Prostate gland (tissue), 2 donors: ENCODE measurements around the gene NDOR1. TPM values are rescaled to one million over a fixed set of nuclear protein-coding genes. Genes with fewer than 3 reads are reported as not detected.

Experiments
- DNase-seq: peaks from one replicate; pipeline ENCODE4 v3.0.0-alpha.2; 2019; ENCODE audit warnings: low spot score
- H3K27ac ChIP-seq, 2 donors: fragments of 200-600 bp; sonication (generic); 2 replicates each; pipeline ENCODE4 v1.5.1; 2017 to 2019
- H3K27me3 ChIP-seq: fragments of 200-600 bp; sonication (generic); replicated peaks from 2 replicates; pipeline ENCODE4 v1.5.1; 2019; ENCODE audit not compliant: insufficient read depth
- H3K36me3 ChIP-seq, 2 donors: fragments of 200-600 bp; sonication (generic); 1 replicate in 1 of 2; 2 replicates in 1 of 2; pipeline versions ENCODE4 v1.5.1 to v1.8.1; 2017 to 2019
- H3K4me1 ChIP-seq: fragments of 200-600 bp; sonication (generic); replicated peaks from 2 replicates; pipeline ENCODE4 v1.5.1; 2019
- H3K4me3 ChIP-seq, 2 donors: fragments of 200-600 bp; sonication (generic); 2 replicates each; pipeline ENCODE4 v1.5.1; 2017 to 2019
- H3K9me3 ChIP-seq: fragments of 200-600 bp; sonication (generic); 2 replicates; pipeline ENCODE4 v1.5.1; 2017
- POLR2A ChIP-seq: fragments of 450-650 bp; IDR thresholded peaks from one replicate; pipeline ENCODE4 v1.6.1; 2016; ENCODE audit warnings: antibody characterized with exemption, mild to moderate bottlenecking
- POLR2AphosphoS5 ChIP-seq: sonication (generic); formaldehyde crosslinking; IDR thresholded peaks from one replicate; pipeline ENCODE4 v1.6.1; 2017; ENCODE audit warnings: antibody characterized with exemption
- WGBS: methylation state at CpG from one replicate; pipeline ENCODE4 v1.1.5; 2018; 5-methylcytosine and 5-hydroxymethylcytosine counted together
- intact Hi-C: fragments of 100-400 bp; cut with DNase I; formaldehyde crosslinking; loops from one replicate; pipeline ENCODE4 v1.14.2; 2022
- total RNA-seq, 2 donors: library from RNA; depleted of rRNA; stranded (reverse); fragments of >200 nt; gene quantifications; one replicate each; pipeline ENCODE4 v1.1.0, GENCODE V29; 2016
- TF ChIP-seq, protein P1 (sequence below), 4 experiments: fragments of 200-600 bp in 2 of 4; fragments of 450-650 bp in 2 of 4; sonication (generic) in 2 of 4; IDR thresholded peaks; 1 replicate in 3 of 4; 2 replicates in 1 of 4; pipeline ENCODE4 v1.5.1; 2016 to 2019; ENCODE audit warnings: antibody characterized with exemption in 4 of 4, mild to moderate bottlenecking in 2 of 4, moderate library complexity in 2 of 4

The NDOR1 gene
- total RNA-seq, 2 donors from 2014 or later, result 18.5 to 31.9 TPM

DNA sequence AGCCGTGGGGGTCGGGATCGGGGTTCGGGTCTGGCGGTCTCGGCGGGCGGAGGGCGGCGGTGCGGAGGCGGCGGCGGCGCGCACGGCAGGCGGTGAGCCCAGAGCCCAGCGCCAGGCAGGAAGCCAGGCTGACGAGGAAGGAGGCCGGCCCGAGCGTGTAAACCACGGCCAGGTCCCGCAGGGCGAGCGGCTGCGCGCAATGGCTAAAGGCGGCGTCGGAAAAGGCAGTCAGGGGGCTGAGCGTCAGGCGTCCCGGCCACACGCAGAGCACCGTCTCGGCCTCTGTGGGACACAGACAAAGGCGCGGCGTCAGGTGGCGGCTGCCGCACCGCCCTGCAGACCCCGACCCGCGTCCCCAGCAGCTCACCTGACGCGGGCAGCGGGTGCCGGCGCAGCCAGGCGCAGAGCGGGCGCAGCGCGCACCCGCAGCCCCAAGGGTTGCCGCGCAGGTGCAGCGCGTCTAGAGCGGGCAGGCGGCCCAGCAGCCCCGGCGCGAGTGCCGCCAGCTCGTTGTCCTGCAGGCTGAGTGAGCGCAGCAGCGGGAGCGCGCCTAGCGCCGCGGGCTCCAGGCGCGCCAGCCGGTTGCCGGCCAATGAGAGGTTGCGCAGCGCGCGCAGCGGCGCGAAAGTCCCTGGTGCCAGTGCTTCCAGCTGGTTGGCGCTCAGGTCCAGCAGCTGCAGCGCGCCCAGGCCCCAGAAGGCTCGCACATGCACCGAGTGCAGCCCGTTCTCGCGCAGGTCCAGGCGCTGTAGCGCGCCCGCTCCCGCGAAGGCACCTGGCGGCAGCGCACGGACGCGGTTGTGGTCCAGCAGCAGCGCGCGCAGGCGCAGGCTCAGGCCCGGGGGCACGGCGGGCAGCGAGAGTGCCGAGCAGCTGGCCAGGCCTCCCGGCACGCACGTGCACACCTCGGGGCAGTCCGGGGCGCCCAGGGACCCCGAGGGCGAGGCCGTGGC lies 36.3 kb upstream of the NDOR1 start:
- Histone ChIP-seq H3K4me1 (peaks cover 43% of the 10 kb centered on the region), H3K9me3 (no peaks in the 10 kb centered on the region), H3K36me3 (no peaks in the 10 kb centered on the region), H3K27ac (peak overlapping the region; percentile 26 to 79), H3K27me3 (peaks cover 3% of the 10 kb centered on the region), H3K4me3 (peak overlapping the region; percentile 40 to 58)
- peak; percentile 56 for DNase-seq
- under 1% methylated on average over 72 of the region's 124 CpGs for WGBS
- intact Hi-C loops, result no loop called here
- TF ChIP-seq, protein P1, sequence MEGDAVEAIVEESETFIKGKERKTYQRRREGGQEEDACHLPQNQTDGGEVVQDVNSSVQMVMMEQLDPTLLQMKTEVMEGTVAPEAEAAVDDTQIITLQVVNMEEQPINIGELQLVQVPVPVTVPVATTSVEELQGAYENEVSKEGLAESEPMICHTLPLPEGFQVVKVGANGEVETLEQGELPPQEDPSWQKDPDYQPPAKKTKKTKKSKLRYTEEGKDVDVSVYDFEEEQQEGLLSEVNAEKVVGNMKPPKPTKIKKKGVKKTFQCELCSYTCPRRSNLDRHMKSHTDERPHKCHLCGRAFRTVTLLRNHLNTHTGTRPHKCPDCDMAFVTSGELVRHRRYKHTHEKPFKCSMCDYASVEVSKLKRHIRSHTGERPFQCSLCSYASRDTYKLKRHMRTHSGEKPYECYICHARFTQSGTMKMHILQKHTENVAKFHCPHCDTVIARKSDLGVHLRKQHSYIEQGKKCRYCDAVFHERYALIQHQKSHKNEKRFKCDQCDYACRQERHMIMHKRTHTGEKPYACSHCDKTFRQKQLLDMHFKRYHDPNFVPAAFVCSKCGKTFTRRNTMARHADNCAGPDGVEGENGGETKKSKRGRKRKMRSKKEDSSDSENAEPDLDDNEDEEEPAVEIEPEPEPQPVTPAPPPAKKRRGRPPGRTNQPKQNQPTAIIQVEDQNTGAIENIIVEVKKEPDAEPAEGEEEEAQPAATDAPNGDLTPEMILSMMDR (IDR thresholded peaks at IDR 0.05), result peak in 1 of 4 experiments; percentile 27
- TF ChIP-seq POLR2AphosphoS5 (no peak), POLR2A (no peak)

DNA sequence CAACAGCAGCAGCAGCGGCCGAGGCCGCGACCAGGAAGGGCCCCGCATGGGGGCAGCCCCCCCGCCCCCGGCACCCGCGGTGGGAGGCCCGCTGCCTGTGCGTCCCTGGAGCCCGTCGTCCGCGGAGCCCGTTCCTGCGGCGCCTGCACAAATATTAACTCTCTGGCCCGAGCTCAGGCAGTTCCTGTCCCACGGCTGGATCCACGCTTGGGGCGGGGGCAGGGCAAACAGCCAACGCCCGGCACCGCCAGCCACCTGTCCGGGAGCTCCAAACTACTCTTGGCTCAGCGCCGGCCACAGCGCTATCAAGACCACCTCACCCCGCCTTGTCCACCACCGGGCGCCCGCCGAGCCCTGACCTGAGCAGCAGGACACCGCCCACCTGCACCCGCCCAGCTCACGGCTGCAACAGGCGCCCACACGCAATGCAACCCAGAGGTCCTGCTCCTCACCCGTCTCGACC lies 35.6 kb upstream of the NDOR1 start, which contains the start of gene LRRC26:
Gene LRRC26 (minus strand): TSS at position 156 of the 463 bp plus-strand sequence. CDS start 108 bp downstream, at position 48.
- H3K4me3 ChIP-seq, result peak within 1 kb of the TSS; percentile 40 to 58
- H3K27ac ChIP-seq, result peak within 1 kb of the TSS; percentile 69 to 79
- H3K36me3 ChIP-seq, result no peaks in the 10 kb centered on the region
- H3K4me1 ChIP-seq, result peaks cover 45% of the 10 kb centered on the region
- TF ChIP-seq POLR2AphosphoS5 (peak; percentile 28), POLR2A (no peak)
- intact Hi-C loops, result no loop called here
- H3K9me3 ChIP-seq, result no peaks in the 10 kb centered on the region
- DNase-seq, result peak; percentile 51
- H3K27me3 ChIP-seq, result peaks cover 3% of the 10 kb centered on the region
- 2% methylated on average over 29 of the region's 41 CpGs for WGBS

DNA sequence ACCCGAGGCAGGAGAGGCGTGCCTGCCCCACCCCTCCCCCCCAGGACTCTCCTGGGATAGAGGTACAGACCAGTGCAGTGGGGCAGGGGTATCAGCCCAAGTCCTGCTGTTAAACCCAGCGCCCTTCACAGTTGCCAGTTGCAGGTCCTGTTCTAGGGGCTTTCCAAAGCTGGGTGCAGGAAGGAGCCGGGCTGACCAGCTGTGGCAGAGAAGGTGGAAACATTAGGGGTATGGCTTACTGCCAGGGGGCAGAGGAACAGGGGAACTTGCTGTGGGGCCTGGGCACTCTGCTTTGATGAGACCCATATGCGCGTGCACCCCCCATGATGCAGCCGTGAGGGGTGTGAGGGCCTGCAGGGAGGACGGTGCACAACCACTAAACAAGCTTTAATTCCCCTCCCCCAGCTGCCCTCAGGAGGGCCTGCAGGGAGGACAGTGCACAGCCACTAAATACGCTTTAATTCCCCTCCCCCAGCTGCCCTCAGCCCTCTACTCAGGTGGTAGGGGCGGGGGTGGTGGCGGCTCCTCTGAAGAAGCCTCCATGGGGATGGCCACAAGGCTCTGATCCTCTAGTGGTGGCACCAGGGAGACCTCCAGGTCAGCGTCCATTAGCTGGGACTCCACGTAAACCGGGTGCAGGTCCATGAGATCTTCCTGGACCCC lies 34.9 kb upstream of the NDOR1 start:
- intact Hi-C loops, result no loop called here
- Histone ChIP-seq H3K27me3 (no peaks in the 10 kb centered on the region), H3K9me3 (no peaks in the 10 kb centered on the region), H3K4me3 (no peak overlapping the region), H3K36me3 (no peaks in the 10 kb centered on the region), H3K27ac (peak overlapping the region; percentile 69 to 79), H3K4me1 (peaks cover 45% of the 10 kb centered on the region)
- WGBS, result 50% methylated on average over 13 of the region's 14 CpGs
- no peak for DNase-seq
- TF ChIP-seq POLR2A, result no peak
- TF ChIP-seq POLR2AphosphoS5, result no peak
- TF ChIP-seq, protein P1 (IDR thresholded peaks at IDR 0.05), result no peak

GRCh38 chr9:137171149-137171900 lies 34.2 kb upstream of the NDOR1 start:
- H3K9me3 ChIP-seq, result no peaks in the 10 kb centered on the region
- H3K27ac ChIP-seq, result peak overlapping the region; percentile 69 to 79
- no peaks in the 10 kb centered on the region for H3K27me3 ChIP-seq
- 82% methylated on average over 22 of the region's 22 CpGs for WGBS
- intact Hi-C loops, result no loop called here
- peaks cover 45% of the 10 kb centered on the region for H3K4me1 ChIP-seq
- no peak overlapping the region for H3K4me3 ChIP-seq
- DNase-seq, result no peak
- no peaks in the 10 kb centered on the region for H3K36me3 ChIP-seq
- TF ChIP-seq POLR2AphosphoS5, result no peak
- no peak for TF ChIP-seq POLR2A
- TF ChIP-seq, protein P1 (IDR thresholded peaks at IDR 0.05), result no peak
